Right atrium auricular region (tissue), 2 donors: ENCODE data around the gene ZNF423. TPM values are rescaled to one million over a fixed set of nuclear protein-coding genes. Genes with fewer than 3 reads are reported as not detected.

ENCODE experiments used
- DNase-seq: peaks from one replicate; pipeline ENCODE4 v3.0.0-alpha.2; 2019; ENCODE audit warnings: low spot score
- H3K27ac ChIP-seq, 2 donors: fragments of 200-600 bp; sonication (generic); 1 replicate in 1 of 2; 2 replicates in 1 of 2; pipeline ENCODE4 v1.5.1; 2016 to 2019
- H3K27me3 ChIP-seq, 2 donors: fragments of 200-600 bp; sonication (generic); one replicate each; pipeline versions ENCODE4 v1.5.1 to v1.6.0; 2017 to 2019
- H3K36me3 ChIP-seq: fragments of 200-600 bp; sonication (generic); one replicate; pipeline ENCODE4 v1.5.1; 2016
- H3K4me1 ChIP-seq, 2 donors: fragments of 200-600 bp; sonication (generic); one replicate each; pipeline versions ENCODE4 v1.5.1 to v1.6.0; 2017 to 2019
- H3K4me3 ChIP-seq, 2 donors: fragments of 200-600 bp; sonication (generic); 1 replicate in 1 of 2; 2 replicates in 1 of 2; pipeline ENCODE4 v1.5.1; 2017 to 2019; ENCODE audit warnings: mild to moderate bottlenecking in 1 of 2, moderate library complexity in 1 of 2
- H3K9me3 ChIP-seq, 2 donors: fragments of 200-600 bp; sonication (generic); one replicate each; pipeline ENCODE4 v1.5.1; 2019
- total RNA-seq, 2 donors: library from RNA; depleted of rRNA; stranded (reverse); fragments of >200 nt; gene quantifications; one replicate each; pipeline ENCODE4 v1.1.0, GENCODE V29; 2016
- TF ChIP-seq, protein P1 (sequence below), 2 donors: fragments of 200-600 bp; sonication (generic); IDR thresholded peaks; one replicate each; pipeline ENCODE4 v1.5.1; 2019; ENCODE audit warnings: antibody characterized with exemption in 2 of 2

ZNF423 gene
- total RNA-seq, 2 donors from 2014 or later = 8.5 to 10.7 TPM

DNA sequence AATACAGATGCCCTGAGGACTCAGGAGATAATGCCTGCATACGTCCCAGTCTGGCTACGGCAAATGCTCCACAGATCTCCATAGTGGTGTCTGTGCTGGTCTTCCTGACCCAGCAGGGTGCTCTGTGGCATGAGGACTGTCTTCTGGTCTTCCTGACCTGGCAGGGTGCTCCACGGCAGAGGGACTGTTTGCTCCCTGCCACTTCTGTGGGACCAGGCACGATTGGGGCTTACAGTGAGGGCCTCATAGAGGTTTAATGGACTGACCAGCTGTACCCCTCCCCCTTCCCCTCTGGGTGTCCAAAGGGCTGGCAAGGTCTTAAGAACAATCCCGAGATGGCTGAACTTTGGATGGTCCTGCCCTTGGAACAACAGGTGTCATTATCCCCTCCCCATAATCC, 359.3 kb downstream of the ZNF423 start:
- Histone ChIP-seq H3K27me3 (no peaks in the 10 kb centered on the region), H3K4me1 (peaks cover 0 to 10% of the 10 kb centered on the region in 2 donors), H3K27ac (no peak overlapping the region), H3K36me3 (no peaks in the 10 kb centered on the region), H3K4me3 (no peak overlapping the region), H3K9me3 (no peaks in the 10 kb centered on the region)
- TF ChIP-seq, protein P1, sequence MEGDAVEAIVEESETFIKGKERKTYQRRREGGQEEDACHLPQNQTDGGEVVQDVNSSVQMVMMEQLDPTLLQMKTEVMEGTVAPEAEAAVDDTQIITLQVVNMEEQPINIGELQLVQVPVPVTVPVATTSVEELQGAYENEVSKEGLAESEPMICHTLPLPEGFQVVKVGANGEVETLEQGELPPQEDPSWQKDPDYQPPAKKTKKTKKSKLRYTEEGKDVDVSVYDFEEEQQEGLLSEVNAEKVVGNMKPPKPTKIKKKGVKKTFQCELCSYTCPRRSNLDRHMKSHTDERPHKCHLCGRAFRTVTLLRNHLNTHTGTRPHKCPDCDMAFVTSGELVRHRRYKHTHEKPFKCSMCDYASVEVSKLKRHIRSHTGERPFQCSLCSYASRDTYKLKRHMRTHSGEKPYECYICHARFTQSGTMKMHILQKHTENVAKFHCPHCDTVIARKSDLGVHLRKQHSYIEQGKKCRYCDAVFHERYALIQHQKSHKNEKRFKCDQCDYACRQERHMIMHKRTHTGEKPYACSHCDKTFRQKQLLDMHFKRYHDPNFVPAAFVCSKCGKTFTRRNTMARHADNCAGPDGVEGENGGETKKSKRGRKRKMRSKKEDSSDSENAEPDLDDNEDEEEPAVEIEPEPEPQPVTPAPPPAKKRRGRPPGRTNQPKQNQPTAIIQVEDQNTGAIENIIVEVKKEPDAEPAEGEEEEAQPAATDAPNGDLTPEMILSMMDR (IDR thresholded peaks at IDR 0.05) = no peak
- DNase-seq = no peak

DNA sequence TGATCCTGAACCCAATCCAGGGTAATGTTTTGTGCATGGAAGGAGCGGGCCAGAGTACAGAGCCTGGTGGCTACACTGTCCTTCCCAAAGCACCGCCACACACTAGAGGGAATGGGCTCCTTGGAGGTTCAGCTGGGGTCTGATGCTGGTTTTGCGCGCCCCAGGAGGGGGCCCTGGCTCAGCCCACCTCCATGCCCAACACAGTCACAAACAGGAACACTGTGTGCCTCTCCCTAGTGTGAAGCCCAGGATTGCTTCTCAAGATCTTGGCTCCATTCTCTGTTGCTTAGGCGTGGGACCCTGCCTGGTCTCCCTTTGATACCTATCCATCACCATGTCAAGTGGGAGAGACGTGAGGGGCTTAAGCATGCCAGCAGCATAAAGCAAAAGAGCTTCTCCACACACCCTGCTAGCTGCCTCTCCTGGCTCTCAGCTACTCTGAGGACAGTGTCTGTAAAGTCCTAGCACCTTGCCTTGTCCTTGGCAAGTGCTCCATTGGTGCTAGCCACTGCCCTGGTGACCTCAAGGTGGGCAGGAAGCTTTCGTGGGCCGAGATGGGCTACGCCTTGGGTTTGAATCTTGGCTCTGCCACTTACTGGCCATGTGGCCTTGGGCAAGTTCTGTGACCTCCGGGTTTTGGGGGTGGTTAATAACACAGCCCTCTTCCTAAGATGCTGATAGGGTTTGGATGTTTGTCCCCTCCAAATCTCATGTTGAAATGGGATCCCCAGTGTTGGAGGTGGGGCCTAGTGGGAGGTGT, 360.1 kb downstream of the ZNF423 start:
- DNase-seq = no peak
- Histone ChIP-seq H3K27me3 (no peaks in the 10 kb centered on the region), H3K36me3 (no peaks in the 10 kb centered on the region), H3K9me3 (no peaks in the 10 kb centered on the region), H3K27ac (no peak overlapping the region), H3K4me1 (peaks cover 0 to 11% of the 10 kb centered on the region in 2 donors), H3K4me3 (no peak overlapping the region)
- TF ChIP-seq, protein P1 (IDR thresholded peaks at IDR 0.05) = no peak

DNA sequence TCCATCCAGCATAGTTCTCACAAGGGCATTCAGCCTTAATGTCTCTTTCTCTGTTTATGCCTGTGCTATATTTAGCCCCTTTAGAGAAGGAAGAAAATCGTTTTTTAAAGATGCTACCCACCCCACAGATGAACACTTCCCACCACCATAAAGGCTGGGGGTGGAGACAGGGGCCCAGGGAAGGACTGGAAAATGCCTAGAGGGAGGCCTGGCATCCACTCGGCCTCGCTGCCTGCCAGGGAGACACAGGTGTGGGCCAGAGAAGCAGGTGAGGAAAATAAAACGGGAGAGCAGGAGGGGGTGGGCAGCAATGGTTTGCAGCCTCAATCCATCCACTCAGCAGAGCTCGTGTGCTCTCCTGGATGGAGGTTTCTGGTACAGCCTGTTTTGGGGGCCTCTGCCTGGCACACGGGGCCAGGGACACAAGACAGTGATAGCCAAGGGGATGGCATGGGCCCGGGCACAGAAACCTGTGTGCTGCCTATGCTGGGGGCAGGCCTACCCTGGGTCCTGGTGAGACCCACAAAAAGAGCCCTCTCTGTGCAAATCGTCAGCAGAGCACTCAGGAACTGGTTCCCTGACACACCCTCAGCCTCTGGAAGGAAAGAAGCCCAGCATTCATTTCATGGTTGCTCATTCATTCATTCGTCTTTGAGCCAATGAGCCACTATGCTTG, 360.9 kb downstream of the ZNF423 start:
- no peak for DNase-seq
- H3K36me3 ChIP-seq = no peaks in the 10 kb centered on the region
- H3K27ac ChIP-seq = no peak overlapping the region
- TF ChIP-seq, protein P1 (IDR thresholded peaks at IDR 0.05) = no peak
- H3K27me3 ChIP-seq = no peaks in the 10 kb centered on the region
- H3K4me3 ChIP-seq = no peak overlapping the region
- H3K4me1 ChIP-seq = peaks cover 0 to 11% of the 10 kb centered on the region in 2 donors
- no peaks in the 10 kb centered on the region for H3K9me3 ChIP-seq

DNA sequence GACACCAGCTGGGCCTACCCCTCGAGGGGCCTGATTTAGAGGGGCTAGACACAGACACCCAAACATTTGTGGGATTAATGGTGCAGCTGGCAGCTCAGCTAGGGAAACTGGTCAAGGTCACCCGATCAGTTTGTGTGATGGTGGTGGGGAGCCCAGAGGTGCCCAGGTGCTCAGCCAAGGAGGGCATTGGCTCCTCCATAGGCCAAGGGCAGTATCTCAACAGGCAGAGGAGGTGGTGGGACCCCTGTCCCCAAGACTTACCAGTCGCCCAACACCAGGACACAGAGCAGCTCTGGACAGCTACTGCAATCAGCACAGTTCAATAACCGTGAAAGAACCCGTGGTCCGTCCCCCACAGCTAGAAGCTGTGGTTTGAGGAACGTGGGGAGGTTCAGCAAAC, 361.4 kb downstream of the ZNF423 start:
- no peaks in the 10 kb centered on the region for H3K36me3 ChIP-seq
- no peak for DNase-seq
- H3K9me3 ChIP-seq = no peaks in the 10 kb centered on the region
- TF ChIP-seq, protein P1 (IDR thresholded peaks at IDR 0.05) = no peak
- H3K4me1 ChIP-seq = peaks cover 0 to 11% of the 10 kb centered on the region in 2 donors
- no peak overlapping the region for H3K4me3 ChIP-seq
- H3K27ac ChIP-seq = no peak overlapping the region
- H3K27me3 ChIP-seq = no peaks in the 10 kb centered on the region

DNA sequence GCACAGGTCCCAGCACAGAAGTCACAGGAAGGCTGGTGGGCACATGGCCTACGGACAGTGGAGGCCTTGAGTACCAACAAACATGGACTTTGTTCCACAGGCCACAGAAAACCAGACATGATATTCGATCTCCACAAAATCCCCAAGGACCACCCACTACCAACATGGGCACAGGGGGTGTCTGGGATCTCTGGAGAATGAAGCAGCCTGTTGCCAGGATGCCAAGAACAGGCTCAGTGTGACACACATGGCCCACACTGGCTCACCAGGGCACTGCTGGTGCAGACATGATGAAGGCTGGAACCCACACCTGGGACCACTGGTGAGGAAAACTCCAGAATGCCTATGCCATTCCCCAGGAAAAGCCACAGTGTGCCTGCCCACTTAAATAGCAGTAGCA, 362.1 kb downstream of the ZNF423 start:
- Histone ChIP-seq H3K4me1 (peaks cover 0 to 11% of the 10 kb centered on the region in 2 donors), H3K4me3 (no peak overlapping the region), H3K9me3 (no peaks in the 10 kb centered on the region), H3K27ac (no peak overlapping the region), H3K27me3 (no peaks in the 10 kb centered on the region), H3K36me3 (no peaks in the 10 kb centered on the region)
- TF ChIP-seq, protein P1 (IDR thresholded peaks at IDR 0.05) = no peak
- DNase-seq = no peak
